ENCODE results near the gene RFESD. TPM values are rescaled to one million over a fixed set of nuclear protein-coding genes. Genes with fewer than 3 reads are reported as not detected.

The RFESD gene
- total RNA-seq, 4 donors from 2014 or later, result 0.88 to 1.6 (median 1.2) TPM

DNA sequence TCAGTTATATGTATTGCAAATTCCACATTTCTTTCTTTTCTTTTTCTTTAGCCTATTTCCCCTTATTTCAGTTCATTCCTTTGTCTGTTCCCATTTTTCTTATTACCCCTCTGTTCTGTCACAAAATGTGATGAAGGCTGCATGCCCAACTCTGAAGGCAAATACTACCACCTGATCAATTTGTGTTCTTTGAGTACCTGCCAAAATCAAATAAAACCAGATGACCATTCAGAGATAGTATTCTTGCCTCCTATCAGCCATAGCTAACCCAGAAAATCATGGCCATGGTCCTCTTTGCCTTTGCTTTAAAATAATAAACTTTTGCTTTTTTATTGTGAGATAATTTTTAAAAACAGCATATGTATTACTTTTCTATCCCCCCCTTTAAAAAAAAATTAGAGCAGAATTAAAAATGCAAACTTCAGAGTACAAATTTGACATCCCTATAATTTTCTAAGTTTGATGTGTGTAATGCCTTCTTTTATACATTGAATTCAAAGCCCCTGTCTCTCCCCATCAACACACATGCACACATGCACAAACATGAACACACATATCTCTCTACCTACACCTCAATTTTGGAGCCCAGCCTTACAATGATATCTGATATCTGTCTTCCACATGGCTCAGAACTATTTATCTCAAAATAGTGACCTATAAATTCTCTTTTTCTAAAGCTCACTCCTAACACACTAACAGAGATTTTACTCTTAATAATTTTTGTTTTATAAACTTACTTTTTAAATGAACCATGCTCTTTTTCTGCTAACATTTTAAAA is 3.5 kb downstream of the RFESD start:
- ATAC-seq (ENCODE audit: low FRiP score), result no peak
- TF ChIP-seq, protein P1, sequence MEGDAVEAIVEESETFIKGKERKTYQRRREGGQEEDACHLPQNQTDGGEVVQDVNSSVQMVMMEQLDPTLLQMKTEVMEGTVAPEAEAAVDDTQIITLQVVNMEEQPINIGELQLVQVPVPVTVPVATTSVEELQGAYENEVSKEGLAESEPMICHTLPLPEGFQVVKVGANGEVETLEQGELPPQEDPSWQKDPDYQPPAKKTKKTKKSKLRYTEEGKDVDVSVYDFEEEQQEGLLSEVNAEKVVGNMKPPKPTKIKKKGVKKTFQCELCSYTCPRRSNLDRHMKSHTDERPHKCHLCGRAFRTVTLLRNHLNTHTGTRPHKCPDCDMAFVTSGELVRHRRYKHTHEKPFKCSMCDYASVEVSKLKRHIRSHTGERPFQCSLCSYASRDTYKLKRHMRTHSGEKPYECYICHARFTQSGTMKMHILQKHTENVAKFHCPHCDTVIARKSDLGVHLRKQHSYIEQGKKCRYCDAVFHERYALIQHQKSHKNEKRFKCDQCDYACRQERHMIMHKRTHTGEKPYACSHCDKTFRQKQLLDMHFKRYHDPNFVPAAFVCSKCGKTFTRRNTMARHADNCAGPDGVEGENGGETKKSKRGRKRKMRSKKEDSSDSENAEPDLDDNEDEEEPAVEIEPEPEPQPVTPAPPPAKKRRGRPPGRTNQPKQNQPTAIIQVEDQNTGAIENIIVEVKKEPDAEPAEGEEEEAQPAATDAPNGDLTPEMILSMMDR (IDR thresholded peaks at IDR 0.05), result no peak
- no peak for DNase-seq (ENCODE audit: low spot score)

- TF ChIP-seq, protein P1 (IDR thresholded peaks at IDR 0.05), result no peak
- no peak for DNase-seq (ENCODE audit: low spot score)
- ATAC-seq (ENCODE audit: low FRiP score), result no peak
Measured at GRCh38 chr5:95652849-95653248, 6.3 kb downstream of the RFESD start.

GRCh38 chr5:95654196-95654595 is 7.6 kb downstream of the RFESD start:
- TF ChIP-seq, protein P1 (IDR thresholded peaks at IDR 0.05), result no peak
- no peak for ATAC-seq (ENCODE audit: low FRiP score)
- DNase-seq (ENCODE audit: low spot score), result no peak

DNA sequence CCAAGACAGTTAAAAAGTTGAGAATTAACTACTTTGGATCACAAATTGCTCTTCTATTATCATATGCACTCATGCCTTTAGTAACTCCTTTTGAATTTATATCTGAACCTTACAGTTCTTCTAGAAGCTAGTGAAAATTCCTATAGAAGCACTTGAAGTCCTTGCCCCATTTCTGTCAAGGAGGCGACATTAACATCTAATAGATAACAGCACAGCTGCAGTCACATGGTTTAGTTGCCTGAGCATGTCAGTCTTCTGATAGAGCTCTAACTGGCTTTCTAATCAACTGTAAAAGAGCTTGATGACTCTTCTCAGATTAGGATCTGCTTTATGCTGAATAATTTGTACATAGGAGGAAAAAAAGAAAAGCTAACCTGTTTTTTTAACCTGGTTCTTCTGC is 9.0 kb downstream of the RFESD start:
- ATAC-seq (ENCODE audit: low FRiP score), result no peak
- no peak for DNase-seq (ENCODE audit: low spot score)
- TF ChIP-seq, protein P1 (IDR thresholded peaks at IDR 0.05), result no peak

- ATAC-seq (ENCODE audit: low FRiP score) (no peak), DNase-seq (ENCODE audit: low spot score) (no peak)
- TF ChIP-seq, protein P1 (IDR thresholded peaks at IDR 0.05), result no peak
Measured at GRCh38 chr5:95660060-95660459, 13.5 kb downstream of the RFESD start.

DNA sequence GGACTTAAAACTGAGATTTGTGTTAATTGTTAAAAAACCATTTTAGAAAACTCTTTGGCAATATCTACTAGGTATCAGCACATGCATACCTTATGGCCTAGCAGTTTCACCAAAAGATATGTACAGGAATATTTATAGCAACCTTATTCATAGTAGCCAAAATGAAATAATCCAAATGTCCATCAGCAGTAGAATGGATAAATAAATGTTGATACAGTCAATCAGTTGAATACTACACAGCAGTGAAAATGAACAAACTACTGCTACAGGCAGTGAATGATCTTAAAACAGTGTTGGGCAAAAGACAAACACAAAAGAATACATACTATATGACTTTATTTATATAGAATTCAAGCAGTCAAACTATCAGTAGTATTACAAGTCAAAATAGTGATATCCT is 16.4 kb downstream of the RFESD start:
- ATAC-seq (ENCODE audit: low FRiP score) (no peak), DNase-seq (ENCODE audit: low spot score) (no peak)
- TF ChIP-seq, protein P1 (IDR thresholded peaks at IDR 0.05), result no peak

- no peak for DNase-seq (ENCODE audit: low spot score)
- peak; percentile 64 for ATAC-seq (ENCODE audit: low FRiP score)
- TF ChIP-seq, protein P1 (IDR thresholded peaks at IDR 0.05), result no peak
Measured at GRCh38 chr5:95664204-95664786, 17.7 kb downstream of the RFESD start.
